Osteocyte (in vitro differentiated cells): Measurements from ENCODE around the gene HSFX1. TPM values are rescaled to one million over a fixed set of nuclear protein-coding genes. Genes with fewer than 3 reads are reported as not detected.
A peak's percentile ranks its signal among the peaks of the same experiment; 100 is the strongest.

ENCODE experiments used
- DNase-seq: peaks from one replicate; pipeline ENCODE4 v3.0.0; 2021; ENCODE audit warnings: mixed read lengths; ENCODE audit not compliant: unreplicated experiment; ENCODE audit errors: extremely low spot score
- H3K27ac Mint-ChIP-seq: one replicate; pipeline ENCODE4 v1.8.0; 2021; ENCODE audit warnings: mild to moderate bottlenecking, mixed read lengths; ENCODE audit not compliant: unreplicated experiment
- H3K27me3 Mint-ChIP-seq: one replicate; pipeline ENCODE4 v1.8.0; 2021; ENCODE audit warnings: mixed read lengths; ENCODE audit not compliant: unreplicated experiment
- H3K36me3 Mint-ChIP-seq: one replicate; pipeline ENCODE4 v1.8.0; 2021; ENCODE audit warnings: mixed read lengths; ENCODE audit not compliant: unreplicated experiment
- H3K4me1 Mint-ChIP-seq: one replicate; pipeline ENCODE4 v1.8.0; 2021; ENCODE audit warnings: mixed read lengths; ENCODE audit not compliant: unreplicated experiment
- H3K4me3 Mint-ChIP-seq: one replicate; pipeline ENCODE4 v1.8.0; 2021; ENCODE audit warnings: mild to moderate bottlenecking, moderate library complexity, mixed read lengths; ENCODE audit not compliant: unreplicated experiment
- H3K9me3 Mint-ChIP-seq: one replicate; pipeline ENCODE4 v1.8.0; 2021; ENCODE audit warnings: mixed read lengths; ENCODE audit not compliant: unreplicated experiment
- CTCF ChIP-seq: fragments of 200-600 bp; sonication (generic); IDR thresholded peaks from 2 replicates; pipeline ENCODE4 v1.5.0; 2021; ENCODE audit warnings: antibody characterized with exemption, mild to moderate bottlenecking, moderate library complexity
- total RNA-seq: library from RNA; stranded (reverse); gene quantifications from 2 replicates; pipeline ENCODE4 v1.2.1, GENCODE V29; 2021

The HSFX1 gene
- total RNA-seq, 1 donor from 2014 or later = 1.6 TPM

GRCh38 chrX:149818652-149819051 lies 44.8 kb downstream of the HSFX1 start:
- TF ChIP-seq CTCF = no peak
- H3K27me3 Mint-ChIP-seq = peaks cover 2% of the 10 kb centered on the region
- H3K27ac Mint-ChIP-seq = no peak overlapping the region
- no peaks in the 10 kb centered on the region for H3K4me1 Mint-ChIP-seq
- H3K9me3 Mint-ChIP-seq = peaks cover 4% of the 10 kb centered on the region
- no peak for DNase-seq
- no peak overlapping the region for H3K4me3 Mint-ChIP-seq
- no peaks in the 10 kb centered on the region for H3K36me3 Mint-ChIP-seq

- no peak for DNase-seq
- H3K9me3 Mint-ChIP-seq = peaks cover 4% of the 10 kb centered on the region
Measured at GRCh38 chrX:149819371-149819770, 45.5 kb downstream of the HSFX1 start.

GRCh38 chrX:149825424-149825823 lies 51.6 kb downstream of the HSFX1 start:
- Mint-ChIP-seq H3K4me3 (no peak overlapping the region), H3K27me3 (peaks cover 11% of the 10 kb centered on the region), H3K27ac (no peak overlapping the region), H3K9me3 (peaks cover 4% of the 10 kb centered on the region), H3K4me1 (peaks cover 8% of the 10 kb centered on the region), H3K36me3 (no peaks in the 10 kb centered on the region)
- TF ChIP-seq CTCF = peak; percentile 18
- no peak for DNase-seq

More at GRCh38 chrX:149819371-149819770, 45.5 kb downstream of the HSFX1 start:
- H3K4me3 Mint-ChIP-seq = no peak overlapping the region
- no peaks in the 10 kb centered on the region for H3K4me1 Mint-ChIP-seq
- no peaks in the 10 kb centered on the region for H3K36me3 Mint-ChIP-seq
- H3K27me3 Mint-ChIP-seq = peaks cover 2% of the 10 kb centered on the region
- no peak for TF ChIP-seq CTCF
- no peak overlapping the region for H3K27ac Mint-ChIP-seq

Other genes starting within 250 kb of the HSFX1 start
- gene EOLA1, start 233.1 kb upstream of the HSFX1 start, total RNA-seq = 17.7 and 18.1 TPM in 2 replicates
- gene HSFX3, start 224.1 kb upstream of the HSFX1 start, total RNA-seq = not detected in 2 replicates
- gene MAGEA9B, start 186.6 kb upstream of the HSFX1 start, total RNA-seq = not detected in 2 replicates
- 0.64 TPM in 1 of 2 replicates, not detected in the other for gene HSFX2, start 178.8 kb upstream of the HSFX1 start, total RNA-seq
- gene TMEM185A, start 142.3 kb upstream of the HSFX1 start, total RNA-seq = 26.5 and 36.4 TPM in 2 replicates
- gene MAGEA11, start 62.0 kb upstream of the HSFX1 start, total RNA-seq = not detected in 2 replicates
- gene MAGEA9, start 7.9 kb downstream of the HSFX1 start, total RNA-seq = not detected in 2 replicates
- not detected in 2 replicates for gene MAGEA8, start 107.1 kb downstream of the HSFX1 start, total RNA-seq
- gene HSFX4, start 155.5 kb downstream of the HSFX1 start, total RNA-seq = not detected in 2 replicates
- gene EOLA2, start 164.4 kb downstream of the HSFX1 start, total RNA-seq = 34.5 and 39.3 TPM in 2 replicates